Osteocyte (in vitro differentiated cells): ENCODE data around the gene EPN2. TPM values are rescaled to one million over a fixed set of nuclear protein-coding genes. Genes with fewer than 3 reads are reported as not detected.
A peak's percentile ranks its signal among the peaks of the same experiment; 100 is the strongest.

Source experiments
- DNase-seq: peaks from one replicate; pipeline ENCODE4 v3.0.0; 2021; ENCODE audit warnings: mixed read lengths; ENCODE audit not compliant: unreplicated experiment; ENCODE audit errors: extremely low spot score
- H3K27ac Mint-ChIP-seq: one replicate; pipeline ENCODE4 v1.8.0; 2021; ENCODE audit warnings: mild to moderate bottlenecking, mixed read lengths; ENCODE audit not compliant: unreplicated experiment
- H3K27me3 Mint-ChIP-seq: one replicate; pipeline ENCODE4 v1.8.0; 2021; ENCODE audit warnings: mixed read lengths; ENCODE audit not compliant: unreplicated experiment
- H3K36me3 Mint-ChIP-seq: one replicate; pipeline ENCODE4 v1.8.0; 2021; ENCODE audit warnings: mixed read lengths; ENCODE audit not compliant: unreplicated experiment
- H3K4me1 Mint-ChIP-seq: one replicate; pipeline ENCODE4 v1.8.0; 2021; ENCODE audit warnings: mixed read lengths; ENCODE audit not compliant: unreplicated experiment
- H3K4me3 Mint-ChIP-seq: one replicate; pipeline ENCODE4 v1.8.0; 2021; ENCODE audit warnings: mild to moderate bottlenecking, moderate library complexity, mixed read lengths; ENCODE audit not compliant: unreplicated experiment
- H3K9me3 Mint-ChIP-seq: one replicate; pipeline ENCODE4 v1.8.0; 2021; ENCODE audit warnings: mixed read lengths; ENCODE audit not compliant: unreplicated experiment
- CTCF ChIP-seq: fragments of 200-600 bp; sonication (generic); IDR thresholded peaks from 2 replicates; pipeline ENCODE4 v1.5.0; 2021; ENCODE audit warnings: antibody characterized with exemption, mild to moderate bottlenecking, moderate library complexity
- total RNA-seq: library from RNA; stranded (reverse); gene quantifications from 2 replicates; pipeline ENCODE4 v1.2.1, GENCODE V29; 2021

Gene EPN2
- total RNA-seq, 1 donor from 2014 or later, result 54.7 TPM

GRCh38 chr17:19315104-19315503 is 77.9 kb downstream of the EPN2 start:
- no peak for DNase-seq
- Mint-ChIP-seq H3K9me3 (no peaks in the 10 kb centered on the region), H3K4me3 (no peak overlapping the region), H3K27me3 (no peaks in the 10 kb centered on the region), H3K4me1 (peaks cover 20% of the 10 kb centered on the region), H3K36me3 (peaks cover 15% of the 10 kb centered on the region), H3K27ac (no peak overlapping the region)
- no peak for TF ChIP-seq CTCF

GRCh38 chr17:19316761-19317358 is 79.7 kb downstream of the EPN2 start:
- H3K27ac Mint-ChIP-seq, result peak overlapping the region; percentile 18
- H3K9me3 Mint-ChIP-seq, result no peaks in the 10 kb centered on the region
- H3K27me3 Mint-ChIP-seq, result no peaks in the 10 kb centered on the region
- DNase-seq, result no peak
- peaks cover 15% of the 10 kb centered on the region for H3K36me3 Mint-ChIP-seq
- no peak overlapping the region for H3K4me3 Mint-ChIP-seq
- H3K4me1 Mint-ChIP-seq, result peaks cover 20% of the 10 kb centered on the region
- TF ChIP-seq CTCF, result no peak

GRCh38 chr17:19317359-19318095 is 80.4 kb downstream of the EPN2 start:
- no peak for DNase-seq
- peak; percentile 36 for TF ChIP-seq CTCF
- Mint-ChIP-seq H3K4me3 (no peak overlapping the region), H3K27me3 (no peaks in the 10 kb centered on the region), H3K9me3 (no peaks in the 10 kb centered on the region), H3K27ac (peak overlapping the region; percentile 1), H3K36me3 (peaks cover 10% of the 10 kb centered on the region), H3K4me1 (peaks cover 20% of the 10 kb centered on the region)

- peaks cover 20% of the 10 kb centered on the region for H3K4me1 Mint-ChIP-seq
- H3K36me3 Mint-ChIP-seq, result peaks cover 13% of the 10 kb centered on the region
- H3K27ac Mint-ChIP-seq, result no peak overlapping the region
- TF ChIP-seq CTCF, result no peak
- H3K9me3 Mint-ChIP-seq, result no peaks in the 10 kb centered on the region
- H3K27me3 Mint-ChIP-seq, result no peaks in the 10 kb centered on the region
- DNase-seq, result no peak
- H3K4me3 Mint-ChIP-seq, result no peak overlapping the region
Observed at GRCh38 chr17:19318611-19319010, 81.4 kb downstream of the EPN2 start.

- no peak for TF ChIP-seq CTCF
- peaks cover 18% of the 10 kb centered on the region for H3K36me3 Mint-ChIP-seq
- no peaks in the 10 kb centered on the region for H3K9me3 Mint-ChIP-seq
- no peak for DNase-seq
- no peaks in the 10 kb centered on the region for H3K27me3 Mint-ChIP-seq
- H3K4me1 Mint-ChIP-seq, result peaks cover 20% of the 10 kb centered on the region
- H3K4me3 Mint-ChIP-seq, result no peak overlapping the region
- no peak overlapping the region for H3K27ac Mint-ChIP-seq
Observed at GRCh38 chr17:19319771-19320505, 82.8 kb downstream of the EPN2 start.
